Effector CD8-positive, alpha-beta T cell (primary cell): ENCODE results near the gene SLC8A1.
"Not testable (repeated sequence)": the region's sequence is repeated elsewhere in the genome, so short reads cannot be mapped to it uniquely, and the experiment has no call there.

ENCODE experiments used
- DNase-seq: peaks from one replicate; lab custom pipeline; 2025; lab: John Stamatoyannopoulos, UW

SLC8A1 gene

GRCh38 chr2:40108851-40109250, 343.0 kb downstream of the SLC8A1 start:
- DNase-seq, result no peak

GRCh38 chr2:40106061-40106460, 345.8 kb downstream of the SLC8A1 start:
- DNase-seq, result no peak

- no peak for DNase-seq
Observed at GRCh38 chr2:40105593-40105992, 346.3 kb downstream of the SLC8A1 start.

GRCh38 chr2:40103590-40103989, 348.3 kb downstream of the SLC8A1 start:
- no peak for DNase-seq

- DNase-seq, result no peak
Observed at GRCh38 chr2:40103163-40103562, 348.7 kb downstream of the SLC8A1 start.

- DNase-seq, result no peak
Observed at GRCh38 chr2:40102447-40102846, 349.4 kb downstream of the SLC8A1 start.

GRCh38 chr2:40101131-40101575, 350.7 kb downstream of the SLC8A1 start:
- no peak for DNase-seq

GRCh38 chr2:40100676-40101075, 351.2 kb downstream of the SLC8A1 start:
- DNase-seq, result no peak

GRCh38 chr2:40098786-40099470, 353.0 kb downstream of the SLC8A1 start:
- no peak for DNase-seq

- DNase-seq, result no peak
Observed at GRCh38 chr2:40097691-40098385, 354.1 kb downstream of the SLC8A1 start.

GRCh38 chr2:40096360-40096759, 355.5 kb downstream of the SLC8A1 start:
- no peak for DNase-seq

- no peak for DNase-seq
Observed at GRCh38 chr2:40095000-40095399, 356.9 kb downstream of the SLC8A1 start.

GRCh38 chr2:40094451-40094850, 357.4 kb downstream of the SLC8A1 start:
- DNase-seq, result no peak

GRCh38 chr2:40093021-40093675, 358.7 kb downstream of the SLC8A1 start:
- DNase-seq, result no peak

GRCh38 chr2:40090044-40090443, 361.8 kb downstream of the SLC8A1 start:
- DNase-seq, result no peak

- DNase-seq, result no peak
Observed at GRCh38 chr2:40087927-40088326, 364.0 kb downstream of the SLC8A1 start.

GRCh38 chr2:40087434-40087833, 364.5 kb downstream of the SLC8A1 start:
- no peak for DNase-seq

- DNase-seq, result no peak
Observed at GRCh38 chr2:40085786-40086185, 366.1 kb downstream of the SLC8A1 start.

- DNase-seq, result not testable (repeated sequence)
Observed at GRCh38 chr2:40073336-40073735, 378.6 kb downstream of the SLC8A1 start.

- no peak for DNase-seq
Observed at GRCh38 chr2:40072442-40073232, 379.3 kb downstream of the SLC8A1 start.

- no peak for DNase-seq
Observed at GRCh38 chr2:40062381-40062780, 389.5 kb downstream of the SLC8A1 start.

- no peak for DNase-seq
Observed at GRCh38 chr2:40049781-40050180, 402.1 kb downstream of the SLC8A1 start.
